GM23338 (cell line): Measurements from ENCODE around the gene FAM89A. TPM values are rescaled to one million over a fixed set of nuclear protein-coding genes. Genes with fewer than 3 reads are reported as not detected.

ENCODE experiments used
- ATAC-seq: fragments of 200-7000 bp; cut with Tn5 transposase; 3 replicates; pipeline ENCODE4 v1.9.1; 2020
- DNase-seq: peaks from one replicate; pipeline ENCODE4 v3.0.0-alpha.2; 2015; ENCODE audit warnings: low spot score
- H2AFZ ChIP-seq: fragments of 200-600 bp; sonication (generic); 2 replicates; pipeline ENCODE4 v1.8.0; 2016; ENCODE audit warnings: antibody characterized with exemption, mild to moderate bottlenecking, moderate library complexity
- H3F3A ChIP-seq: fragments of 200-600 bp; sonication (generic); replicated peaks from 2 replicates; pipeline ENCODE4 v1.8.0; 2017; ENCODE audit warnings: antibody characterized with exemption, mixed run types, low read depth
- H3K27ac ChIP-seq: fragments of 200-600 bp; sonication (generic); 2 replicates; pipeline ENCODE4 v1.6.1; 2016; ENCODE audit warnings: low read depth
- H3K27me3 ChIP-seq: fragments of 200-600 bp; sonication (generic); 2 replicates; pipeline ENCODE4 v1.8.0; 2016; ENCODE audit warnings: mild to moderate bottlenecking, mixed run types, moderate library complexity; ENCODE audit not compliant: insufficient read depth
- H3K36me3 ChIP-seq: fragments of 200-600 bp; sonication (generic); 2 replicates; pipeline ENCODE4 v1.8.0; 2016; ENCODE audit warnings: mild to moderate bottlenecking; ENCODE audit not compliant: insufficient read depth
- H3K4me1 ChIP-seq: fragments of 200-600 bp; sonication (generic); 2 replicates; pipeline ENCODE4 v1.8.0; 2016; ENCODE audit warnings: mild to moderate bottlenecking, moderate library complexity; ENCODE audit not compliant: insufficient read depth
- H3K4me2 ChIP-seq: fragments of 200-600 bp; sonication (generic); 2 replicates; pipeline ENCODE4 v1.7.1; 2017; ENCODE audit warnings: mixed run types
- H3K4me3 ChIP-seq: fragments of 200-600 bp; sonication (generic); 2 replicates; pipeline ENCODE4 v1.6.1; 2016; ENCODE audit warnings: mixed run types
- H3K79me2 ChIP-seq: fragments of 200-600 bp; sonication (generic); replicated peaks from 2 replicates; pipeline ENCODE4 v1.8.0; 2017; ENCODE audit warnings: mild to moderate bottlenecking; ENCODE audit not compliant: insufficient read depth
- H3K9me2 ChIP-seq: fragments of 200-600 bp; sonication (generic); 2 replicates; pipeline ENCODE4 v1.8.0; 2017; ENCODE audit not compliant: insufficient read depth
- H4K20me1 ChIP-seq: fragments of 200-600 bp; sonication (generic); replicated peaks from 2 replicates; pipeline ENCODE4 v1.8.0; 2017; ENCODE audit warnings: mild to moderate bottlenecking; ENCODE audit not compliant: insufficient read depth
- H3K27ac Mint-ChIP-seq: 2 replicates; pipeline ENCODE4 v1.8.0; 2020; ENCODE audit warnings: inconsistent platforms, mild to moderate bottlenecking, moderate library complexity, mixed read lengths
- H3K27me3 Mint-ChIP-seq: 3 replicates; pipeline ENCODE4 v1.8.0; 2022; ENCODE audit warnings: low read depth, mild to moderate bottlenecking, moderate library complexity, mixed read lengths, inconsistent platforms; ENCODE audit not compliant: insufficient read depth, poor library complexity
- H3K36me3 Mint-ChIP-seq: 3 replicates; pipeline ENCODE4 v1.8.0; 2021; ENCODE audit warnings: low read depth, mild to moderate bottlenecking, inconsistent platforms, moderate library complexity, mixed read lengths
- H3K4me1 Mint-ChIP-seq: 3 replicates; pipeline ENCODE4 v1.8.0; 2020; ENCODE audit warnings: mild to moderate bottlenecking, inconsistent platforms, mixed read lengths
- H3K4me3 Mint-ChIP-seq: 3 replicates; pipeline ENCODE4 v1.8.0; 2021; ENCODE audit warnings: moderate library complexity, mild to moderate bottlenecking, inconsistent platforms, mixed read lengths
- H3K9me3 Mint-ChIP-seq: 3 replicates; pipeline ENCODE4 v1.8.0; 2020; ENCODE audit warnings: moderate library complexity, mild to moderate bottlenecking, inconsistent platforms, mixed read lengths
- CTCF ChIP-seq, 2 experiments: fragments of 200-600 bp in 1 of 2; sonication (generic) in 1 of 2; conservative IDR thresholded peaks; 2 replicates each; pipeline versions ENCODE4 v1.5.1 to v1.6.1; 2016 to 2017; ENCODE audit warnings: antibody characterized with exemption in 2 of 2, low read depth in 2 of 2, mild to moderate bottlenecking in 2 of 2, moderate library complexity in 1 of 2
- ETS1 ChIP-seq: IDR thresholded peaks from 2 replicates; pipeline ENCODE4 v1.6.1; 2016; ENCODE audit warnings: antibody characterized with exemption
- EZH2phosphoT487 ChIP-seq: fragments of 200-600 bp; sonication (generic); IDR thresholded peaks from one replicate; pipeline ENCODE4 v1.8.1; 2018; ENCODE audit warnings: antibody characterized with exemption; ENCODE audit not compliant: unreplicated experiment
- JUNB ChIP-seq: IDR thresholded peaks from one replicate; pipeline ENCODE4 v1.6.1; 2016; ENCODE audit warnings: antibody characterized with exemption; ENCODE audit not compliant: unreplicated experiment
- NANOG ChIP-seq: IDR thresholded peaks from 2 replicates; pipeline ENCODE4 v1.6.1; 2016; ENCODE audit warnings: antibody characterized with exemption, borderline replicate concordance
- POLR2AphosphoS5 ChIP-seq: IDR thresholded peaks from 2 replicates; pipeline ENCODE4 v1.6.1; 2016; ENCODE audit warnings: antibody characterized with exemption, low read depth
- REST ChIP-seq: IDR thresholded peaks from one replicate; pipeline ENCODE4 v1.6.1; 2018; ENCODE audit warnings: antibody characterized with exemption; ENCODE audit not compliant: unreplicated experiment
- STAT1 ChIP-seq: IDR thresholded peaks from one replicate; pipeline ENCODE4 v1.6.1; 2016; ENCODE audit warnings: antibody characterized with exemption; ENCODE audit not compliant: unreplicated experiment
- polyA plus RNA-seq: library from polyadenylated mRNA; unstranded; fragments of >200 nt; fragmentation: Nextera tagmentation; extraction: Ambion mirVana; gene quantifications from 2 replicates; pipeline ENCODE4 v1.2.1, GENCODE V29; 2016
- total RNA-seq: library from RNA; depleted of rRNA; stranded (reverse); fragments of >200 nt; shearing (Covaris generic); gene quantifications from 2 replicates; pipeline ENCODE4 v1.2.3, GENCODE V29; 2014

The FAM89A gene
- total and polyA plus RNA-seq, 2 experiments from 2014 or later: 3.2 to 3.8 TPM

GRCh38 chr1:231027136-231027925 lies 12.7 kb downstream of the FAM89A start (continued):
- TF ChIP-seq CTCF (conservative IDR thresholded peaks at IDR 0.05; ENCODE audit: low read depth in 2 of 2) (no peak), ETS1 (no peak)

GRCh38 chr1:231026576-231026975 lies 13.5 kb downstream of the FAM89A start:
- peaks cover 16% of the 10 kb centered on the region for H3K27me3 Mint-ChIP-seq
- Histone ChIP-seq H3K36me3 (no peaks in the 10 kb centered on the region), H3F3A (no peaks in the 10 kb centered on the region), H3K4me2 (no peak overlapping the region), H3K27me3 (0 out of 2 replicates have a peak, but pooled peaks cover 3% of the 10 kb centered on the region), H2AFZ (no peak overlapping the region), H3K79me2 (no peaks in the 10 kb centered on the region), H3K4me3 (no peak overlapping the region), H4K20me1 (no peaks in the 10 kb centered on the region; the same call in 1 of the 2 replicates), H3K4me1 (peaks cover 4% of the 10 kb centered on the region; the same call in 1 of the 2 replicates), H3K9me2 (0 out of 2 replicates have a peak, but pooled peaks cover 1% of the 10 kb centered on the region), H3K27ac (no peak overlapping the region)
- H3K9me3 Mint-ChIP-seq: no peaks in the 10 kb centered on the region
- H3K36me3 Mint-ChIP-seq: no peaks in the 10 kb centered on the region
- H3K27ac Mint-ChIP-seq: no peak overlapping the region
- DNase-seq (no peak), ATAC-seq (no peak)
- peaks cover 14% of the 10 kb centered on the region for H3K4me1 Mint-ChIP-seq
- no peak overlapping the region for H3K4me3 Mint-ChIP-seq
- TF ChIP-seq POLR2AphosphoS5 (no peak), EZH2phosphoT487 (no peak), REST (no peak), CTCF (conservative IDR thresholded peaks at IDR 0.05; ENCODE audit: low read depth in 2 of 2) (no peak), NANOG (no peak), JUNB (no peak), STAT1 (no peak)
